Cardiac septum (tissue), 1 donor: Measurements from ENCODE around the gene RAB10. TPM values are rescaled to one million over a fixed set of nuclear protein-coding genes. Genes with fewer than 3 reads are reported as not detected.

Experiments
- DNase-seq: peaks from one replicate; pipeline ENCODE4 v3.0.0-alpha.2; 2020; ENCODE audit warnings: low spot score
- intact Hi-C: fragments of 100-400 bp; cut with DNase I; formaldehyde crosslinking; loops from one replicate; pipeline ENCODE4 v1.14.0; 2022
- total RNA-seq: library from RNA; stranded (reverse); fragmentation: NEBNext Ultra II Directional; extraction: Animal tissue kit (Norgen Biotek cat#: 25700); gene quantifications from one replicate; pipeline ENCODE4 v1.2.1, GENCODE V29; 2021
- donor health status: DM: no; HTN: no; CAD: no.

Gene RAB10
- total RNA-seq, 1 donor from 2014 or later: 79.4 TPM

GRCh38 chr2:26043862-26044696 is 10.2 kb downstream of the RAB10 start:
- intact Hi-C loops: no loop called here
- no peak for DNase-seq

- intact Hi-C loops: no loop called here
- DNase-seq: no peak
Observed at GRCh38 chr2:26048791-26049190, 14.9 kb downstream of the RAB10 start.

GRCh38 chr2:26049641-26050040 is 15.8 kb downstream of the RAB10 start:
- intact Hi-C loops: no loop called here
- DNase-seq: no peak

GRCh38 chr2:26052740-26053139 is 18.9 kb downstream of the RAB10 start:
- intact Hi-C loops: no loop called here
- DNase-seq: no peak

GRCh38 chr2:26054598-26055348 is 20.9 kb downstream of the RAB10 start:
- intact Hi-C loops: no loop called here
- no peak for DNase-seq

- intact Hi-C loops: no loop called here
- DNase-seq: no peak
Observed at GRCh38 chr2:26058390-26058789, 24.5 kb downstream of the RAB10 start.

GRCh38 chr2:26059542-26059941 is 25.7 kb downstream of the RAB10 start:
- intact Hi-C loops: no loop called here
- no peak for DNase-seq

- intact Hi-C loops: no loop called here
- DNase-seq: no peak
Observed at GRCh38 chr2:26061539-26061938, 27.7 kb downstream of the RAB10 start.

GRCh38 chr2:26064846-26065245 is 31.0 kb downstream of the RAB10 start:
- DNase-seq: no peak
- intact Hi-C loops: no loop called here

GRCh38 chr2:26067186-26067974 is 33.5 kb downstream of the RAB10 start:
- intact Hi-C loops: no loop called here
- no peak for DNase-seq

GRCh38 chr2:26067980-26068507 is 34.2 kb downstream of the RAB10 start:
- no peak for DNase-seq
- intact Hi-C loops: no loop called here

GRCh38 chr2:26068602-26069298 is 34.9 kb downstream of the RAB10 start:
- no peak for DNase-seq
- intact Hi-C loops: no loop called here

GRCh38 chr2:26070730-26071129 is 36.8 kb downstream of the RAB10 start:
- no peak for DNase-seq
- intact Hi-C loops: loop anchor here (5.0 kb wide), 1 partner anchor 33 kb away; no protein-coding TSS in a partner anchor

- DNase-seq: no peak
- intact Hi-C loops: loop anchor here (5.0 kb wide), 1 partner anchor 36 kb away; no protein-coding TSS in a partner anchor
Observed at GRCh38 chr2:26072925-26073768, 39.3 kb downstream of the RAB10 start.

GRCh38 chr2:26073830-26074229 is 39.9 kb downstream of the RAB10 start:
- intact Hi-C loops: loop anchor here (5.0 kb wide), 1 partner anchor 37 kb away; no protein-coding TSS in a partner anchor
- no peak for DNase-seq

GRCh38 chr2:26074676-26075075 is 40.8 kb downstream of the RAB10 start:
- DNase-seq: no peak
- intact Hi-C loops: loop anchor here (5.0 kb wide), 1 partner anchor 37 kb away; no protein-coding TSS in a partner anchor

- no peak for DNase-seq
- intact Hi-C loops: no loop called here
Observed at GRCh38 chr2:26075173-26075572, 41.3 kb downstream of the RAB10 start.

- intact Hi-C loops: no loop called here
- no peak for DNase-seq
Observed at GRCh38 chr2:26076001-26076587, 42.2 kb downstream of the RAB10 start.
